Measurements from ENCODE around the gene TNRC6A. TPM values are rescaled to one million over a fixed set of nuclear protein-coding genes. Genes with fewer than 3 reads are reported as not detected.

The TNRC6A gene
- total RNA-seq, 4 donors from 2014 or later: 26.3 to 120 (median 49.2) TPM

GRCh38 chr16:24826096-24826690 lies 96.7 kb downstream of the TNRC6A start:
- Histone ChIP-seq H3K9me3 (no peaks in the 10 kb centered on the region), H3K27me3 (no peaks in the 10 kb centered on the region), H3K27ac (no peak overlapping the region), H3K4me1 (no peaks in the 10 kb centered on the region), H3K36me3 (peaks cover 73% of the 10 kb centered on the region), H3K4me3 (no peak overlapping the region)
- 83% methylated on average over 12 of the region's 12 CpGs for WGBS
- no peak for TF ChIP-seq POLR2AphosphoS5 (IDR thresholded peaks at IDR 0.05)
- no peak for TF ChIP-seq POLR2A (IDR thresholded peaks at IDR 0.05)
- no peak for TF ChIP-seq EP300 (IDR thresholded peaks at IDR 0.05)
- no peak for TF ChIP-seq CTCF (IDR thresholded peaks at IDR 0.05)
- peak in 1 of 2 donors; percentile 16 for DNase-seq (ENCODE audit: low spot score in 2 of 2)

DNA sequence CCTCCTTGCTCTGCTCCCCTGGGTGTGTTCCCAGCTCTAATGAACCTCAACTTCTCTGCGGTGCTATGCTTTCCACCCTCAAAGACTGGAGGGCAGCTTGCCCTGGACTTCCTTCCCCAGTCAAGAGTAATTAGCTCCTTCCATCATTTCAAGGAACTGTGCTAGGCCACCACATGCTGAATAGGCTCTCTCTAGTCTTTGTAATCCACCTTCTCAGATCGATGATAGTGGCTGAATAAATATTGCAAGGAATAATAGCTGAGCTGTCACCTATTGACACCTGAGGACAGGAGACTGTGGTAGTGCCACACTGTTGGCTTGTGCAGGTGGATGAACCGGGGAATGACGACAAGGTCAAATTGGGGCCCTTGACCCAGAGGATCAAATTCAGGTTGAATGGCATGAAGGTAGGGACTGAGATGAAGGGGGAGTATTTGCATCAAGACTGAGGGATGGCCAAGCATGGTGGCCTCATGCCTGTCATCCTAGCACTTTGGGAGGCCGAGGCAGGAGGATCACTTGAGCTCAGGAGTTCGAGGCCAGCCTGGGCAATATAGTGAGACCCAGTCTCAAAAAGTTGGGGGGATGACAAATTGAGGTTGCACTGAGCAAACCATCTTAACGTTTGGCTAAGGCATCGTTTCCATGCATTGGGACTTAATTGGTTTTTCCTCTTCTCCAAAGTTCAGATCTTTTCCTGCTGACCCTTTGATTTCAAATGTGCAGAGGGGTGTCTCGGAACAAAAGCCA lies 97.5 kb downstream of the TNRC6A start:
- WGBS: 98% methylated on average over 9 of the region's 9 CpGs
- no peak for TF ChIP-seq POLR2A (IDR thresholded peaks at IDR 0.05)
- TF ChIP-seq POLR2AphosphoS5 (IDR thresholded peaks at IDR 0.05): no peak
- TF ChIP-seq CTCF (IDR thresholded peaks at IDR 0.05): no peak
- TF ChIP-seq EP300 (IDR thresholded peaks at IDR 0.05): no peak
- Histone ChIP-seq H3K4me1 (no peaks in the 10 kb centered on the region), H3K27me3 (no peaks in the 10 kb centered on the region), H3K4me3 (no peak overlapping the region), H3K27ac (no peak overlapping the region), H3K36me3 (peaks cover 65% of the 10 kb centered on the region), H3K9me3 (no peaks in the 10 kb centered on the region)
- no peak for DNase-seq (ENCODE audit: low spot score in 2 of 2)

DNA sequence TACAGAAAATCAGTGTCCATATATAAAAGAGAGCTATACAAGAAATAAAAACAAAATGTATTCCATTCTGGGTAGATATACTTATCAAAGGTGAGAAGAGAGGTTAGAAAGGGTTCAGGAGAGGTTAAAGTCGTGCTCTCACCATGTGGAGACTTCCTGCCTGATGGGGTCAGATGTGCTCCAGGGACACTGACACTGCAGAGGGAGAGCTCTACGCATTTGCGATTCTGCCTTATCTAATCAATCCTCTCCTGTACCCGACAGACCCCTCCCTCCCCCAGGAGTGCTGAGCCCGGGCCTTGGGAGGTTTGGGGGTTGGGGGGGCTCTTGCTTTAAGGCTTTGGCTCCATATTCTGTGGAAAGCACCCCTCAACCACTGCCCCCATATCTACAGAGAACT lies 99.7 kb downstream of the TNRC6A start:
- TF ChIP-seq POLR2AphosphoS5 (IDR thresholded peaks at IDR 0.05) (no peak), POLR2A (IDR thresholded peaks at IDR 0.05) (no peak), CTCF (IDR thresholded peaks at IDR 0.05) (no peak), EP300 (IDR thresholded peaks at IDR 0.05) (no peak)
- no peaks in the 10 kb centered on the region for H3K27me3 ChIP-seq
- no peaks in the 10 kb centered on the region for H3K4me1 ChIP-seq
- H3K9me3 ChIP-seq: no peaks in the 10 kb centered on the region
- no peak overlapping the region for H3K4me3 ChIP-seq
- 56% methylated on average over 4 of the region's 5 CpGs for WGBS
- H3K36me3 ChIP-seq: peaks cover 45% of the 10 kb centered on the region
- no peak overlapping the region for H3K27ac ChIP-seq
- no peak for DNase-seq (ENCODE audit: low spot score in 2 of 2)

DNA sequence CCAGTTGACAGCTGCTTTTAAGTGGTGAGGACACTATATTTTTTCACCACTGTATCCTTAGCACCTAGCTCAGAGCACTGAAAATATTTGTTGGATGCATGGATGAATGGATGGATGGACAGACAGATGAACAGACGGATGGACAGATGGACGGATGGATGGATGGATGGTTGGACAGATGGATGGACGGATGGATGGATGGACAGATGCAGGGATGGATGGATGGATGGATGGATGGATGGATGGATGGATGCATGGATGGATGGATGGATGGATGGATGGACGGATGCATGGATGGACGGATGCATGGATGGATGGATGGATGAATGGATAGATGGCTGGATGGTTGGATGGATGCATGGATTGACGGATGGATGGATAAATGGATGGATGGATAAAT lies 103.9 kb downstream of the TNRC6A start:
- WGBS: 86% methylated on average over 6 of the region's 6 CpGs
- TF ChIP-seq EP300 (IDR thresholded peaks at IDR 0.05) (no peak), POLR2AphosphoS5 (IDR thresholded peaks at IDR 0.05) (no peak), POLR2A (IDR thresholded peaks at IDR 0.05) (no peak), CTCF (IDR thresholded peaks at IDR 0.05) (no peak)
- H3K27ac ChIP-seq: no peak overlapping the region

More for the DNA sequence above, 103.9 kb downstream of the TNRC6A start:
- H3K9me3 ChIP-seq: no peaks in the 10 kb centered on the region
- peaks cover 9% of the 10 kb centered on the region for H3K36me3 ChIP-seq
- no peaks in the 10 kb centered on the region for H3K4me1 ChIP-seq
- no peaks in the 10 kb centered on the region for H3K27me3 ChIP-seq
- no peak for DNase-seq (ENCODE audit: low spot score in 2 of 2)
- no peak overlapping the region for H3K4me3 ChIP-seq
